IPS-NIHi11 (cell line): ENCODE measurements around the gene DRGX.

Experiments
- DNase-seq: peaks from one replicate; pipeline ENCODE4 v3.0.0; 2012; ENCODE audit warnings: mixed read lengths, low spot score

Gene DRGX

DNA sequence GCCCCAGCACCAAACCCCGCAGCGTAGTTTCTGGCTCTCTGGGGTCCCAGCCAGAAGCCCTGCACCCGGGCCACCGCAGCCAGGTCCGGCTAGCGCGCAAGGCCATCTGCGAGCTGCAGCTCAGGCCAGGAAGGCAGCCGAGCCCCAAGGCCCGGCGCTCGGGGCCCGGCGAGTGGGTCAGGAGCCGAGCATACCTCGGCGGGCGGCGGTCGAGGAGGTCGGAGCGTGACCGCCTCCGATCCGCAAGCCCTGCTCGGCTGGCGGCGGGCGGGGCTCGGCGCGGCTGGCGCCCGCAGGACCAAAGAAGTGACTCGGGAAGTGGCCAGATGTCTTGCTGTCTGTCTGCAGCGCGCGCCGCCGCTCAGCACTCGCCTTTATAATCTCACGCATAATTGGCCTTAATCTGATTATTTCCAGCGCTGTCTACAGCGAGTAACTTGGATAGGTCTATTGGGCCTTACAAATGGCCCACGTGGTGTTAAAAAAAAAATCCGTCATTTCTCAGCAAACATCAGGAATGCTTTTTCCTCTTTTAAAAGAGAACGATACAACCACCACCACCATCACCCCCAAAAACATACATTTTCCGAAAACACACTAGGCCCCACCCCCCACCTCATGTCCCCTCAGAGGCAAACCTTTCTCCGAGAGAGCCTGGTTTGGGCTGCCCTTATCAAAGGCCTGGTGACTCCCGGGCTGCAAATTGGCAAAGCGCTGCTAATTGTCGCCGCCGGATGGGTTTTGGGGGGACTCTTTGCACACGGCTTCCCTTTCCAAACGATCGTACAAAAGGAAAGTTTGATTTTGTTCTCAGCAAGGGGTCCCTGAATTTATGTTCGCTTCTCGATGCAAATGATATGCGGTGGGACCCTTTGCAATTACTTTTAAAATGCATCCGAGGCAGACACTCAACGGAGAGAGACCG is at the start of gene DRGX:
TSS of gene DRGX (minus strand) at position 349 of the 925 bp plus-strand sequence. CDS start 649 bp downstream, outside the sequence.
- no peak for DNase-seq

DNA sequence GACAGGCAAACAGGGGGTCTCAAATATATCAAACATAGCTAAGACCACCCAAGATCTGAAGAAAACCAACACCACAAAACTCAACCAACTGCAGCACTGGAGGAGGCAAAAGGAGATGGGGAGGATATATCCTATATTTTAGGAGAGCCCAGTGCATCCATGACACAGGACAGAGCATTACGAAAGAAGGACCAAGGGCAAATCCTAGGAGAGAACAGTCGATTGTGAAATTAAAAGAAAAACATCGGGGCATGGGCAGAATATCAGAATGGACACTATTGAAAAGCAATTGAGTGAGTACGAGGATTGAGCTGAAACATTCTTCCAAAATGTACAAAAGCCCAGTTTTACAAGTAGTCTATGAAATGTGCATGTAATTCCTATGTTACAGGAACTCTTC is 48.5 kb upstream of the DRGX start:
- DNase-seq, result no peak

DNA sequence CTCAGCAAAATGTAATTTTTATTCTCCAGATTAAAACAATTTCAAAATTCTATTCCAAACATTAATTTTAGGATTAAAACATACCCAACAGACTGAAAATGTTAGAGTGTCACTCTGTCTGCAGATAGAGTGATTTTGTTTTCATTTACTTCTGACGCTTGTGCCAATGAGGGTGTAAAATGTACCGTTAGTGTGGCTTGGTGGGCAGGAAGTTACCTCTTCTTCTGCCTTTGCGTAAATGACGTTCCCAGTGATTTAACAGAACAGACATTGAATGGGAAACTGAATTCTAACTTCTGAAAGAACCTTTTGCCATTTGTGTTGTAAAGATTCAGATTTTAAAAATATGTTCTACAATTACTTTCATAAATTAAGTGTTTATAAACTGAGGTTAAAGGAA is 47.0 kb upstream of the DRGX start:
- no peak for DNase-seq

DNA sequence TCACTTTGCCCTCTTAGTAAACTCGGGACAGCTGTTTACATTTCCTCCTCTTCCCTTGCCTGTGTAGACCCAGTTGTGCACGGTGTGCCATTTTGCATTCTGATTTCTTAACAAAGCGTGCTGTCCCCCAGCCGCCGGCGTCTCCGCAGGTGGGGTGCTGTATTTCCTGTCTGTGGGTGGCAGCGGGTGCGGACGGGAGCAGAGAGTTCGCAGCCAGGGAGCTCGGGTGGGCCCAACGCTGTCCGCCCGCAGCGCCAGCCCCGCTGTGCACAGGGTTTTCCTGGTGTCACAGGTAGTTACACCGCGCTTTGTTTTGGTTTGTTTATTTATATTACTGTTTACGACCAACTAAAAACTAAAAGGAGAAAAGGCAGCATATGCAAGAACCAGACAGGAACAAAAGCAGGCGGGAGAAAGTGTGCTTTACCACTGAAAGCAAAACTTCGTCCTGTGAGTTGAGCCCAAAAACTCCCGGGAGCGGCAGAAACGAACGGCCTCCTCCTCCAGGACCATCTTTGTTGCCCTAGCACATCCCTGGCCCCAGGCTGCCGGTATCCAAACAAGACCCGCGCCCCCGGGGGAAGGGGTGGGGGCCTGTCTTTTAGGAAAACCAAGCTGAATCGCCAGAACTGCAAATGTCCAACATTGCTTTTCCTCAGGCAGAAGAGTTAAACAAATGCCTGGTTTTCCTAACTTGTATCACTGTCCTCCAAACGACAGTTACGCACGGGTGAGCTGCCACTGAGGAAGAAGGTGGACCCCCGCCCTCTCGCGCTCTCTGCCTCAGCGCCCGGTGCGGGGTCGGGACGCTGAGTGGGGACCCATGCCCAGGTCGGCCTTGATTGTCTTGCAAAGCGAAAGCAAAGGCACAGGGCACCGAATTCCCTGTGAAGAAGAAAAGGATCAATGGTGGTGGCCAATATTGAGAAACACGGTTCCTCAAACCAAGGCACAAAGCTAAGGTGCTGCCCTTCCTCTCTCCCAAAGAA is 45.9 kb upstream of the DRGX start:
- no peak for DNase-seq

DNA sequence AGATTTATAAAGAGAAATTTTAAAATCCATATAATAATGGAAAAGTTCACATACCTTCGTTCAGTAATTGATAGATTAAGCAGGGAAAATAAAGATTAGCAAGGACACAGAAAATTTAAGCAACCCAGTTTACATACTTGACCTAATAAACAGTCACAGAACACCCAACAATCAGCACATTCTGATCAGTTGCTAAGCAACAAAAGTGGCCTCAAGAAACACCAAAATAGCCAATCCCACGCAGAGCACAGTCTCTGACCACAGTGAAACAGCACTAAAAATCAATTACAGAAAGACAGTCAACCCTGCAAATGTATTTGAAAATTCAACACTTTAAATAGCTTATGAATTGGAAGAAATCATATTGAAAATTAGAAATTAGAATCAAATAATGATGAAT is 39.3 kb upstream of the DRGX start:
- DNase-seq, result no peak

DNA sequence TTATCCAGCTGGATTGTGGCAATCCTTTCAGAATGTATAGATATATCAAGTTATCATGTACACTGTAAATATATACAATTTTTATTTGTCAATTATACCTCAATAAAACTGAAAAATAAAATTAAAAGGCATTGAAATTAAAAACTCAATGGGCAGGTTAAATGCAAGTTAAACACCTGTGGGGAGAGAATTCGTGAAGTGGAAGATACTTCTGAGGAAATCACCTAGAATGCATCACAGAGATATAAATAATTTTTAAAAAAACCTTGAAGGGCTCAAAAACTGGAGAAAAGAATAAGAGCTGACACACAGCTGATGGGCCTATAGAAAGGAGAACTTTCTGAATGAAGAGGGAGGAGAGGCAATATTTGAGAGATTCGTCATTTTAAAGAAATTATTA is 37.2 kb upstream of the DRGX start:
- no peak for DNase-seq

DNA sequence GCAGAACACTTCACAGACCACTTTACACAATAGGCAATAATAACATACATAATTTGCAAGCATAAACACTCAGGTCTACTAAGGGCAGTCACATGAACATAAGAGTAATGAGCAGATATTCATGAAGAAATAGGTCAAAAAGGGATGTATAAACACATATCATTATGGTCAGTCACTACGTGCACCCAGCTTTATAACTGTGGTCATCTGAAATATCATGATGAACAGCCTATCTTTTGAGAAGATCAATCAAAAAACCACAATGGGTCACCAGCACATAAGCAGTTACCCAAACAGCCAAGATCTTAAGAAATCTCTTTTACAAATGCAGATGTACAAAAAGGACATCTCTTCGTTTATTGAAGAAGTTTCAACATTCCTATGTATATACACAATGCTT is 35.5 kb upstream of the DRGX start:
- DNase-seq, result no peak

DNA sequence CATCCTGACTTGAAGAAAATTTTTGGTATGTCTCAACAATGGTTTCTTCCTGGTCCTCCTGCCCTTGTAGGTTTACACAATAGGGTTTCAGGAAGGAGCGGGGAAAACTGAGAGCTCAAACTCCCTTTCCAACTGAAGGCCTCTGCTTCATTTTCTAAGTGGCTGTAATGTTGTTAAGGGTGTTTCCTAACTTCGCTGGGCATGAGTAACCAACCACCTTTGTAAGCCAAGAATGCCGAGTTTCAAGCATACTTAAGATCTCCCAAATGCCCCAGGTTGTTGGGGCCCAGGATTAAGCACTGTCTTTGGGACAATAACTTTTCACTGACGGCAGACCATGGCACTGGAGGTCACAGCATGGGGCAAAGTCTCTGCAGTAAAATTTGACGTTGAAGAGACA is 33.6 kb upstream of the DRGX start:
- DNase-seq, result no peak

DNA sequence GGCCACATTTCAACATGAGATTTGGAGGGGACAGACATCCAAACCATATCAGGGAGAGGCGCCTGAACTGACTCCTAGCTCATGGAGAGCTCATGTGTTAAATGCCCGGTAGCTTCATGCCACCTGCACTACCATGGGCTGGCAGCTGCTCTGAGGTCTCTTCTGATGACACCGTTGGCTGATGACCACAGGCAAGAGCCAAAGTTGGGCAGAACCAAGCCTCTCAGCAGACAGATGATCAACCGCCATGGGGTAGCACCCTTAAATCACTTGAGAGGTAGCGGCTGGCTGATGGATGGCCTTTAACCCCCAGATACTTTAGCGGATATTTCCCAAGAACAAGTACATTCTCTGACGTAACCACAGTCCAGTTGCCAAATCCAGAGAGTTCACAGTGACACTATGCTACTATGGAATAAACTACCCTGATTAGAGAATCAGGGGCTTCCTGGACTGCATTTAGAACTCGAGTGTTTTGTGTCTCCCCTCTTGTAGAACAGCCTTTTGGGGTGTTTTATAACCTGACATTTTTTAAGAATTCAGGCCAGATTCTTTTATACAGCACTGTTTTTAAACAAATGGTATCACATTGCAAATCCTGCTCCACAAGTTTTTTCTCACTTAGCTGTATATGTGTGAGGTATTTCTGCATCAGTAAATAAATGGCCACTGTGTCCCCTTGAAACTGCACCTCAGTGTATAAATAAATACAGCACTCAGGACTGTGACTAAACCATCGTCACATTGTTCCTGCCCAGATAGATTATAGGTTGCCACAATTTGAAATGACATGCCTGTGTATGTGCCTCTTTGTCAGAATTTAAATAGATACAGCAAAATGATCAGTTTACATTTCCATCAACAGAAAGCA is 30.8 kb upstream of the DRGX start:
- DNase-seq, result no peak

DNA sequence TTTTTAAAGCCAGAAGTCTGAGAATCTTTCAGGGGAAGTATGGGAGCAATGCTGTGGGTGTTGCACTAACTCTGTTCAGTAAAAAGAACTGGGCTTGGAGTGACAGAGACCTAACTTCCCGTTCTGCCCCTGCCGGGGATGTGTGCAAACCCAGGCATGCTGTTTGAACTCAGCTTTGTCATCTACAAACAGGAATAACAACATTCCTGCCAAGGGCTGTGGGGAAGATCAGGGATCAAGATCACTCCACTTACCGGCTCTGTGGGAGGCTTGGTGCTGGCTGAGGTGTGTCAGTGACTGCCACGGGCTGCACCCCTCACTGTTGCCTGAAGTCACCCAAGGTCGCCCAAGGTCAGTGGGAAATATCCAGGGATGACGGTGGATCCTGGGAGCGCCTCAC is 23.1 kb upstream of the DRGX start:
- DNase-seq, result peak; percentile 72

DNA sequence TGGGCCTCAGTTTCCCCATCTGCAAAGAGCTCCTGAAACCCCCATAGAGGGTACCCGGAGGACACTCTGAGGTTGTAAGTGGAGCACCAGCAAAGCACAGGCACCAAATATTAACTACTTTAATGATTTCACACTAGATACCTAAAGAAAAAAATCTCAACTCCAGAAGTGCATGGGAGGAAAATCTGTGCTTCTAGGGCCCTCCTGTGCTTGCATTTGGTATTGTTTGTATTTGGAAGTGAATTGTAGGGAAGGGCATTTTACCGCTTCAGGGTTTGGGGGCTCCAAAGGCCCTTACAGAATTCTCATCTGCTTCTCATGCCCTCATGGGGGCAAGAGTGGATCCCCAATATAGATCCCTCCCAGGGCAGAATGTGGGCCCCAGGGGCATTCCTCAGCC is 22.4 kb upstream of the DRGX start:
- DNase-seq, result no peak

DNA sequence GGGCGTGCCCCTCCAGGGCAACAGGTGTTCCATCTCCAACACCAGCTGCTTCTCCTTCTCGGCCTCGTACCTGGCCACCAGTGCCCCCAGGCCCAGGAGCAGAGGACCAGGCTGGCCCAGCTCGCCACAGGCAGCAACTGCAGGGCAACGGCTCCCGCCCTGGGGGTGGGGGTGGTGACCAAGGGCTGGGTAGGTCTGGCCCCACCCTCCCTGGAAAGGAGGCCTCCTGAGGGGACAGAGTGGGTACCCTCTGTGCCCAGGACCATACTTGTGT is 22.1 kb upstream of the DRGX start:
- no peak for DNase-seq

DNA sequence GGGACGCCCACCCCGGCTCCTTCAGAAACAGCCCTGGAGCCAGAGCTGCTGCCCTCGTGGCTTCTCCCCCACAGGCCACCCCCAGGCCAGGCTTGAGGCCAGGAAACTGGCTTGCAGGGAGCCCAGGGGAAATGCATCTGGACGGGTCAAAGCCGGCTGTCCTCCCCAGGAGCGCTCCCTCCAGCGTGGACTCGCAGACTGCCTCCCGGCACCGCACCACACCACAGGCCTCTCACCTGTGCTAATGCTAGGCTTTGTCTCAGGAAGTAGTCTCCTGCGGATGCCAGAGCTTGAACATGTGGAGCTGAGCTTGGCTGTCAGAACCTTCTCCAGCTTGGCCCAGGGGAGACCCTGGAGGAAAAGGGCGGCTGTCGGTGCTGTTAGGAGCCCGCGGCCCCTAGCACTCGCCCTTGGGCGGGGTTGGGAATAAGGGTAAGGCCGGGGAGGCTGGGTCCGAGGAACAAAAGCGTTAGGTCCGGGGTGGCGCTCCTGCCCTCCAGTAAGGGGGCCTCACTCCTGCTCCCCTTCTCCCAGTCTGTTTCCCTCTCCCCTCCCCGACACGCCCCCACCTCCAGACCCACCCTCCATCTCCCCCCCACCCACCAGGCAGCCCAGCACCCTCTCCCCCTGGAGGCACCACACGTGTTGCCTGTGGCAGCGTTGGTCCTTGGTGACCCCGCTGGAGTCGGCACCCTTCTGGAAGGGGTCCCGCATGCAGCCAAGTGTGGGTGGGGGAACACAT is 21.6 kb upstream of the DRGX start:
- DNase-seq, result no peak

DNA sequence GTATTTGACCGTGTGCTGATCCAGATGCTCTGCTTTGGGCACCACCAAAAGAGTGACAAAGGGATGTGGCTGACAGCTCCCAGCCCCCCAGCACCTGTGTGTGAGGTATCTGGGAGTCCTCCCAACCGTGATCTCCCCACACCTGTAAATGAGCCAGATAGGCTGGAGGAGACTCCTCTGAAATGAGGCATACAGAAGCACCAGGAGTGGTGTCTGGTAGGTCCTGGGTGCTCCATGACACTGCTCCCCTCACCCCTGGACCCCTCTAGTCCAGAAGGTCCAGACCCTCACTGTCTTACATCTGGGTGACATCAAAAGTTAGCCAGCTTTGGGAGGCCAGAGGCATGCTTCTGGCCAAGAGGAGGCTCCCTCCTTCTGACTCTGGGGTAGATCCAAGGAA is 20.0 kb upstream of the DRGX start:
- no peak for DNase-seq

DNA sequence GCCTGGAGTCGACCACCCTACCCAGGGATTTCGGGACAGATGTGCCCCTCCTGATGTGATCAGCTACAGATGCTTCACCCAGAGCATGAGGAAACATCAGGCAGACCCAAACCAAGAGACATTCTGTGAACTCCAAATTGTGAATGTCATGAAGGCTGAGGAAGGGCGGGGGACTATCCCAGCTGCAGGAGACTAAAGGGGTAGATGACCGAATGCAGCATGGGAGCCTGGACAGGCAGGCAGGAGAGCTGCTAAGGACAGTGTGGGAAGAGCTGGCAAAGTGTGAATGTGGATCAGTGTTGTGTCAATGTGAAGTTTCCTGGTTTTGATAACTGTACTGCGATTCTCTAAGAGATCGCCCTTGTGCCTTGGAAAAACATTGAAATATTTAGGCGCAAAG is 19.2 kb upstream of the DRGX start:
- no peak for DNase-seq

DNA sequence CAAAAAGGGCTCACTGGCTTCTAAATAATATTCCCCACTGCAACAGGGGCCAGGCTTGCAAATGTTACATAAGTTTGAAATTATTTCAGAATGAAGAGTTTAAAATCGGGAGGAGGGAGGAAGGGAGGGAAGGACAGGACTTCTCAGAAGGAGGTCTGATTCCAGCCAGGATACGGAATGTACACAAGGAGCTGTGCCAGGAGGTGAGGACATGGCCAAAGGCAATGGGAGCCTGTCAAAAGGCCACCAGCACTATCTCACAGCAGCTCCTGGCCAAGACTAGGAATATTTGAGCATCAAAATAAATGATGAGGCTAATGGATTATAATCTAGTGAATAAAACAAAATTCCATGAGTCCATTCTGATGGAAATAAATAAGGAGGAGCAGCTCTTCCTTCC is 18.6 kb upstream of the DRGX start:
- DNase-seq, result no peak

DNA sequence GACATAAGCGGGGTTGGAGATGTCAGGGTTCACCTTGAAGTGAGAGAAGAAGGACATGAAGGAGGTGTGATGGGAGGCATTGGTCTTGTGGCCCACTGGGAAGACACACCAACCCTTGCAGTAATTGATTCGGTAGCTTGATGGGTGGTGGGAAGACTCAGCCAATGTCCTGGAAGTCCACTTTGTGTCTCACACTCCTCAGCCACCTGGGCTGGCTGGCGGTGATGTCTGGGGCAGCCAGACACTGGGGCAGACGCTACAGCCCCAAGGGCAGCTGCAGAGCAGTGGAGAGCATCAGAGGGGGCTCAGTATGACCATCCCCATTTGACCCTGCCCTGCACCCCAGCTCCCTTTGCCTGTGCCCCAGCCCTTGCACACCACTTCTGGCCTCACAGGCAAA is 16.7 kb upstream of the DRGX start:
- no peak for DNase-seq

DNA sequence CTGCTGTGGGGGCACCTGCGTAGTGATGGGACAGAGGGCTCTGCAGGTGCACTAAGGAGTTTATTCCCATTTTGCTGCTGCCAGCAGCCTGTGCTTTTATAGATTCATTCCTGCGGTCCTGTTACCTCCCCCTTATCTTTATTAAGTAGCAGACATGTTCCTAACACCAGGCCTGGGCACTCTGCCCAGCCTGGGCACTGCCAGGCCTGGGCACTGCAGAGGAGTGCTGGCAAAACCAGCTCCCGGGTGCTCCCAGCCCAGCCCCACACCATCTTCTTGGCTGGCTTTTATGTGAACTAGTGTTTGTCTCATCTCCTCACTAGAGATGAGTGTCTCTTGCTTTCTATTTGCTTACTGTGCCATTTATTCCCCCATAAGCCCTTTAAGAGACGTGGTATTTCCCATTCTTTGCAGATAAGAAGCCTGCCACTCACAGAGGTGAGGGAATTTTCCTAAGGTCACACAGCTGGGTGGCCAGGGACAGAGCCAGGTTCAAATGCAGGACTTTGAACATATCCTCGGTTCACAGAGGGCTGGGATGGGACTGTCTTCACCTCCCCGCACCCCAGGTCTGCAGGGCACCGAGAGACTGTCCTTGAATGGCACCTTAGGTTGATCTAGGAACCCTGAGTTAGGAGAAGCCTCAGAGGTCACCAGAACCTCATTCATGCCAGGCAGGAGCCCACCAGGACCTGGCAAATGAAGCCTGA is 14.6 kb upstream of the DRGX start:
- no peak for DNase-seq

DNA sequence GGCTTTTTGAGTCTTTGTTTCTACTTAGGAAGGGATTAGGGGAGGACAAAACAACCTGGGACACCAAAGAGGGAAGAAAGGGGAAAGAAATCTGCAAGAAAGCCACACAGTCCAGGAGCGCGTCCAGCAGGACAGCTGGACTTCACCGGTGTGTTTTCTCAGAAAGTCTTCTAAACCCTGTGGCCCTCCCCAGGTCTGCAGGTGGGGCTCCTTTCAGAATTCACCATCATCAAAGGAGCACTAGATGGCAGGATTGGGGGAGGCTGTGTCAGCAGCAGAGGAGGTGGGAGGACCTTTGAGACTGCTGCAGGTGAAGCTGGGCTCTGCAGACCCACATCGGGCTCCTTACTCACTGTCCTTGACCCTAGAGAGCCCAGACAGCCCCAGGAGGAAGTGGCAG is 13.9 kb upstream of the DRGX start:
- DNase-seq, result no peak

DNA sequence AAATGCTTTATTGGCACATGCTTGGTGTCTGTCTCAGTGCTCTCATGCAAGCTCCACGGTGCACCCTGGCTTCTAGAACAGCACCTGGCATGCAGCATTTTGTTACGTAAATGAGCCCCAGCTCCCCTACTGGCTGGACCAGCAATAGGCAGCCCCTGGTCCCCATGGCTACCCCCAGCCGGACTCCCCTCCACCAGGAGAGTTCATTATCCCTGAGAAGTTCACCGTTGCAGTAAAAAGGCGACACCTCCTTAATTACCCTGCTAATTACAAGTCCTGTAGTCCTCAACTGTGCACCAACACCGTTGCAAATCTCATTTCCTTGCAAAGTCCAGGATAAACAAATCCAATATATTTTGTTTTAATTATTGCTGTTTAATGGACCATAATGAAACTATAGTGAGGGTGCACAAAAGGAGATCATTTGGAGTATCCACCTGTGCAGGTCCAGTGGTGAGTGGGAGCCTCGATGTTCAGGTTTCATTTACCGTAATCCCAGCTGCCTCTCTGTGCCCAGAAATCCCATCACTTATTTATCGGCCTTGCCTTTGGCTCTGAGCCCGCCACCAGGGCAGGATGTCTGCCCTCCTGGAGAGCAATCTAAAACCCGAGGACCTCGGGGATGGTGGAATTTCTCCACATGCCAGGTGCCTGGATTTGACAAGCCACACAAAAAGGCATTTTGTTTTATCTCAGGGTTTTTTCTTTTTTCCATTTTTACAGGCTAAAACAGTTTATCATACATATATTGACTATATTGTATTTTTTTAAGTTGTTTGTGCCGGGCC is 12.8 kb upstream of the DRGX start:
- peak; percentile 54 for DNase-seq
